ENCODE results near the gene PTPRD.

DNA sequence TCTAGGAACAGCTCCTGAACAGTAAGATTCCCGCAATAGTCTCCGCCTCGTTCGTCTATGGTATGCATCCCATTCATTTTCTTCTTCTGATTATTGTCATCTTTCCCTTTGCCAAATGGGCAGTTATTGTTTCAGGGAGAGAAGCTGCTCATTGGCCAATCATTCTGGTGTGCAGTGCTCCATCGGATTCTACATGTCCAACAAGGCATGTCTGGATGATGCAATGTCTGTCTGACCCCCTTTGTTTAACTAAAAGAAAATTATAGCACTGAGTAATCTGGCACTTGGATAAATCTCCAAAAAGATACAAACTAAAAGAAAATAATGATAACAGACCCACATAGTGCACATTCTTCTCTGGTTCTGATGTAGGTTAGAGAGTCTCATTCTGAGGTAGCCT, 2297.6 kb downstream of the PTPRD start:
- TF ChIP-seq, protein P1, sequence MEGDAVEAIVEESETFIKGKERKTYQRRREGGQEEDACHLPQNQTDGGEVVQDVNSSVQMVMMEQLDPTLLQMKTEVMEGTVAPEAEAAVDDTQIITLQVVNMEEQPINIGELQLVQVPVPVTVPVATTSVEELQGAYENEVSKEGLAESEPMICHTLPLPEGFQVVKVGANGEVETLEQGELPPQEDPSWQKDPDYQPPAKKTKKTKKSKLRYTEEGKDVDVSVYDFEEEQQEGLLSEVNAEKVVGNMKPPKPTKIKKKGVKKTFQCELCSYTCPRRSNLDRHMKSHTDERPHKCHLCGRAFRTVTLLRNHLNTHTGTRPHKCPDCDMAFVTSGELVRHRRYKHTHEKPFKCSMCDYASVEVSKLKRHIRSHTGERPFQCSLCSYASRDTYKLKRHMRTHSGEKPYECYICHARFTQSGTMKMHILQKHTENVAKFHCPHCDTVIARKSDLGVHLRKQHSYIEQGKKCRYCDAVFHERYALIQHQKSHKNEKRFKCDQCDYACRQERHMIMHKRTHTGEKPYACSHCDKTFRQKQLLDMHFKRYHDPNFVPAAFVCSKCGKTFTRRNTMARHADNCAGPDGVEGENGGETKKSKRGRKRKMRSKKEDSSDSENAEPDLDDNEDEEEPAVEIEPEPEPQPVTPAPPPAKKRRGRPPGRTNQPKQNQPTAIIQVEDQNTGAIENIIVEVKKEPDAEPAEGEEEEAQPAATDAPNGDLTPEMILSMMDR (IDR thresholded peaks at IDR 0.05): no peak
- TF ChIP-seq REST (IDR thresholded peaks at IDR 0.05; ENCODE audit: insufficient read depth in 1 of 2, low read depth in 2 of 2, low read length in 1 of 2) (no peak), POLR2AphosphoS5 (IDR thresholded peaks at IDR 0.05; ENCODE audit: low read depth, low read length) (no peak)
